Adrenal gland (tissue), 5 donors: ENCODE results near the gene CCT6A.

Experiments used
- POLR2A ChIP-seq, 2 donors: fragments of 450-650 bp; IDR thresholded peaks; one replicate each; pipeline ENCODE4 v1.6.1; 2017; ENCODE audit warnings: antibody characterized with exemption in 2 of 2, mild to moderate bottlenecking in 2 of 2, moderate library complexity in 1 of 2
- TF ChIP-seq, protein P1 (sequence below), 6 experiments: fragments of 450-650 bp in 4 of 6; fragments of 200-600 bp in 2 of 6; sonication (generic) in 1 of 6; IDR thresholded peaks; 1 replicate in 5 of 6; 2 replicates in 1 of 6; pipeline versions ENCODE4 v1.5.1 to v1.8.0; 2016 to 2021; ENCODE audit warnings: antibody characterized with exemption in 6 of 6, mild to moderate bottlenecking in 2 of 6, moderate library complexity in 1 of 6
- donor health status: DM: no; HTN: no; CAD: no.

DNA sequence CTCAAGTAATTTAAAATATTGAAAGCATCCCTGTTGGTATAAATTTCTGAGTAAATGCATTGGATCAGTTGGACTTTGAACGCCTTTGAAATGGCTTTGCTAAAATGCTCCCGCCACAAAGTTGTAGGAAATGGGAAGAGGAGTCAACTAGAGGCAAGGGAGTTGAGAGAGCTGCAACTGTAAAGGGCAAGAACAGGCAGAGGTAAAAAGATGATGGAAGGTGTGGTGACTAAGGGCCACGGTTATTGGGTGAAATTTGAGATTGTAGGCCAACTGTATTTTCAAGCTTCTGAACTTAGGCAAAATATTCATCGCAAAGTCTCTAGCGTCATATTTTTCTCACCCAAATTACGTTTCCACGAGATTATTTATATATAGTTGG lies 11.9 kb downstream of the CCT6A start:
- TF ChIP-seq, protein P1, sequence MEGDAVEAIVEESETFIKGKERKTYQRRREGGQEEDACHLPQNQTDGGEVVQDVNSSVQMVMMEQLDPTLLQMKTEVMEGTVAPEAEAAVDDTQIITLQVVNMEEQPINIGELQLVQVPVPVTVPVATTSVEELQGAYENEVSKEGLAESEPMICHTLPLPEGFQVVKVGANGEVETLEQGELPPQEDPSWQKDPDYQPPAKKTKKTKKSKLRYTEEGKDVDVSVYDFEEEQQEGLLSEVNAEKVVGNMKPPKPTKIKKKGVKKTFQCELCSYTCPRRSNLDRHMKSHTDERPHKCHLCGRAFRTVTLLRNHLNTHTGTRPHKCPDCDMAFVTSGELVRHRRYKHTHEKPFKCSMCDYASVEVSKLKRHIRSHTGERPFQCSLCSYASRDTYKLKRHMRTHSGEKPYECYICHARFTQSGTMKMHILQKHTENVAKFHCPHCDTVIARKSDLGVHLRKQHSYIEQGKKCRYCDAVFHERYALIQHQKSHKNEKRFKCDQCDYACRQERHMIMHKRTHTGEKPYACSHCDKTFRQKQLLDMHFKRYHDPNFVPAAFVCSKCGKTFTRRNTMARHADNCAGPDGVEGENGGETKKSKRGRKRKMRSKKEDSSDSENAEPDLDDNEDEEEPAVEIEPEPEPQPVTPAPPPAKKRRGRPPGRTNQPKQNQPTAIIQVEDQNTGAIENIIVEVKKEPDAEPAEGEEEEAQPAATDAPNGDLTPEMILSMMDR (IDR thresholded peaks at IDR 0.05), result no peak
- no peak for TF ChIP-seq POLR2A (IDR thresholded peaks at IDR 0.05)
